Panc1 (cell line): ENCODE results near the gene SOAT1.

ENCODE experiments used
- POLR2AphosphoS5 ChIP-seq: IDR thresholded peaks from 2 replicates; pipeline ENCODE4 v1.6.1; 2012; ENCODE audit warnings: mild to moderate bottlenecking, low read depth, low read length, moderate library complexity
- SIN3A ChIP-seq: IDR thresholded peaks from 2 replicates; pipeline ENCODE4 v1.6.1; 2012; ENCODE audit warnings: low read depth, mild to moderate bottlenecking, low read length, moderate library complexity, borderline replicate concordance; ENCODE audit not compliant: insufficient read depth
- TCF7L2 ChIP-seq: IDR thresholded peaks from 2 replicates; pipeline ENCODE4 v1.6.1; 2011; ENCODE audit warnings: mild to moderate bottlenecking, low read depth, low read length, inconsistent platforms
- TF ChIP-seq, protein P1 (sequence below), 2 experiments: IDR thresholded peaks; 2 replicates each; pipeline ENCODE4 v1.6.1; 2011 to 2012; ENCODE audit warnings: low read depth in 2 of 2, control low read depth in 1 of 2, low read length in 1 of 2, mild to moderate bottlenecking in 1 of 2, moderate library complexity in 1 of 2; ENCODE audit not compliant: insufficient read depth in 1 of 2
- TF ChIP-seq, protein P2 (sequence below): fragments of 450-650 bp; IDR thresholded peaks from 2 replicates; pipeline ENCODE4 v1.5.1; 2017; ENCODE audit warnings: mild to moderate bottlenecking

DNA sequence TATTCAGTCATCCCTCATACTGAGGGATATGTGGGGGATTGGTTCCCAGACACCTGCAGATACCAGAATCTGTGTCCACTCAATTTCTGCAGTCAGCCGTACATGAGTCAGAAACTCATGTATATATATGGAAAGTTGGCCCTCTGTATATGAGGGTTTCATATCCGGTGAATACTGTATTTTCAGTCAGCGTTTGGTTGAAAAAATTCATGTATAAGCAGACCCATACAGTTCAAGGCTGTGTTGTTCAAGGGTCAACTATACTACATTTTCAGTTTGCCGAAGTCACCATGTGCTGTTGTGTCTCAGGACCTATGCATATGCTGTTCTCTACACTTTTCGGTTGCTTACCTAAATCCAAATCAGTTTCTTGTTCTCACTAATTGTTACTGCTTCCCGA is 82.6 kb downstream of the SOAT1 start:
- TF ChIP-seq, protein P1, sequence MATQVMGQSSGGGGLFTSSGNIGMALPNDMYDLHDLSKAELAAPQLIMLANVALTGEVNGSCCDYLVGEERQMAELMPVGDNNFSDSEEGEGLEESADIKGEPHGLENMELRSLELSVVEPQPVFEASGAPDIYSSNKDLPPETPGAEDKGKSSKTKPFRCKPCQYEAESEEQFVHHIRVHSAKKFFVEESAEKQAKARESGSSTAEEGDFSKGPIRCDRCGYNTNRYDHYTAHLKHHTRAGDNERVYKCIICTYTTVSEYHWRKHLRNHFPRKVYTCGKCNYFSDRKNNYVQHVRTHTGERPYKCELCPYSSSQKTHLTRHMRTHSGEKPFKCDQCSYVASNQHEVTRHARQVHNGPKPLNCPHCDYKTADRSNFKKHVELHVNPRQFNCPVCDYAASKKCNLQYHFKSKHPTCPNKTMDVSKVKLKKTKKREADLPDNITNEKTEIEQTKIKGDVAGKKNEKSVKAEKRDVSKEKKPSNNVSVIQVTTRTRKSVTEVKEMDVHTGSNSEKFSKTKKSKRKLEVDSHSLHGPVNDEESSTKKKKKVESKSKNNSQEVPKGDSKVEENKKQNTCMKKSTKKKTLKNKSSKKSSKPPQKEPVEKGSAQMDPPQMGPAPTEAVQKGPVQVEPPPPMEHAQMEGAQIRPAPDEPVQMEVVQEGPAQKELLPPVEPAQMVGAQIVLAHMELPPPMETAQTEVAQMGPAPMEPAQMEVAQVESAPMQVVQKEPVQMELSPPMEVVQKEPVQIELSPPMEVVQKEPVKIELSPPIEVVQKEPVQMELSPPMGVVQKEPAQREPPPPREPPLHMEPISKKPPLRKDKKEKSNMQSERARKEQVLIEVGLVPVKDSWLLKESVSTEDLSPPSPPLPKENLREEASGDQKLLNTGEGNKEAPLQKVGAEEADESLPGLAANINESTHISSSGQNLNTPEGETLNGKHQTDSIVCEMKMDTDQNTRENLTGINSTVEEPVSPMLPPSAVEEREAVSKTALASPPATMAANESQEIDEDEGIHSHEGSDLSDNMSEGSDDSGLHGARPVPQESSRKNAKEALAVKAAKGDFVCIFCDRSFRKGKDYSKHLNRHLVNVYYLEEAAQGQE (IDR thresholded peaks at IDR 0.05; ENCODE audit: insufficient read depth in 1 of 2, low read depth in 2 of 2, low read length in 1 of 2) = no peak
- TF ChIP-seq, protein P2, sequence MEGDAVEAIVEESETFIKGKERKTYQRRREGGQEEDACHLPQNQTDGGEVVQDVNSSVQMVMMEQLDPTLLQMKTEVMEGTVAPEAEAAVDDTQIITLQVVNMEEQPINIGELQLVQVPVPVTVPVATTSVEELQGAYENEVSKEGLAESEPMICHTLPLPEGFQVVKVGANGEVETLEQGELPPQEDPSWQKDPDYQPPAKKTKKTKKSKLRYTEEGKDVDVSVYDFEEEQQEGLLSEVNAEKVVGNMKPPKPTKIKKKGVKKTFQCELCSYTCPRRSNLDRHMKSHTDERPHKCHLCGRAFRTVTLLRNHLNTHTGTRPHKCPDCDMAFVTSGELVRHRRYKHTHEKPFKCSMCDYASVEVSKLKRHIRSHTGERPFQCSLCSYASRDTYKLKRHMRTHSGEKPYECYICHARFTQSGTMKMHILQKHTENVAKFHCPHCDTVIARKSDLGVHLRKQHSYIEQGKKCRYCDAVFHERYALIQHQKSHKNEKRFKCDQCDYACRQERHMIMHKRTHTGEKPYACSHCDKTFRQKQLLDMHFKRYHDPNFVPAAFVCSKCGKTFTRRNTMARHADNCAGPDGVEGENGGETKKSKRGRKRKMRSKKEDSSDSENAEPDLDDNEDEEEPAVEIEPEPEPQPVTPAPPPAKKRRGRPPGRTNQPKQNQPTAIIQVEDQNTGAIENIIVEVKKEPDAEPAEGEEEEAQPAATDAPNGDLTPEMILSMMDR = no peak
- TF ChIP-seq POLR2AphosphoS5 (no peak), TCF7L2 (no peak), SIN3A (no peak)
